ENCODE data around the gene ZNF783.

Gene ZNF783

DNA sequence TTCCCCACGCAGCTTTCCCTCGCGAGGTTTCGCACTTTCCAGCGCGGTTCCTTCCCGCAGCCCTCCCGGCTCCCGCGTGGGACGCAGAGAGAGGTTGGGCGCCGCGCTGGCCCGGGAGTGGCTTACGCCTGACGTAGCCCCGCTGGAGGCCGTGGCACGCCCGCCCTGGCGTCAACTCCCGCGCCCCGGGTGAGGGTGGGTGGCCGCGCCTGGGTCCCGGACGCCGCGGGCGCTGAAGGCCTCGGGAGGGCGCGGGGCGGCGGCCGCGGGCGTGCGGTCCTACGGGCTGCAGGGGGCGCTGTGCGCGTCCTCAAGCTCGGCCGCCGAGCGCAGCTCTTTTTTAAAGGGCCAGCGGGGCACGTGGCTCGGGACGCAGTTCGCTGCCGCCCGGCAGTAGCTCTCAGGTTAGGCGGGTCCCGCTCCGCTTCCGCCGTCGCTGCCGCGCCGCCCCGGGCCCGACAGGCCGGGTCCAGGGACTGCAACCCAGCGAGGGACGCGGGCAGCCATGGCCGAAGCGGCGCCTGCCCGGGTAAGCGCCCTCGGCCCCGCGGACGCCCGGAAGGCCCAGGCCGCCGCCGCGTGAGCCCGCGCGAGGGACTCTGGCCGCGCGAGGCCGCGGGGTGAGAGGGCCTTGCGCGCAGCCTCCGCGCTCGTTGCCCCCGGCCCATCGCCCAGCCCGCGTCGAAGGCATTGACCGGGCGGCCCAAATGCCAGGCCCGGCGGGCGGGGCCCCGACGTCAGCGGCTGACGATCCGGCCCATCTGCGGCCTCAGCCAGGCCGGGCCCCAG lies at the start of gene ZNF783:
TSS of gene ZNF783 (plus strand) at position 368 of the 789 bp plus-strand sequence. CDS start at position 506, 138 bp downstream.
- DNase-seq (ENCODE audit: low read depth): peak; percentile 72
- H3K4me3 ChIP-seq (ENCODE audit: low read depth, low read length): peak within 1 kb of the TSS; percentile 71
- TF ChIP-seq, protein P1, sequence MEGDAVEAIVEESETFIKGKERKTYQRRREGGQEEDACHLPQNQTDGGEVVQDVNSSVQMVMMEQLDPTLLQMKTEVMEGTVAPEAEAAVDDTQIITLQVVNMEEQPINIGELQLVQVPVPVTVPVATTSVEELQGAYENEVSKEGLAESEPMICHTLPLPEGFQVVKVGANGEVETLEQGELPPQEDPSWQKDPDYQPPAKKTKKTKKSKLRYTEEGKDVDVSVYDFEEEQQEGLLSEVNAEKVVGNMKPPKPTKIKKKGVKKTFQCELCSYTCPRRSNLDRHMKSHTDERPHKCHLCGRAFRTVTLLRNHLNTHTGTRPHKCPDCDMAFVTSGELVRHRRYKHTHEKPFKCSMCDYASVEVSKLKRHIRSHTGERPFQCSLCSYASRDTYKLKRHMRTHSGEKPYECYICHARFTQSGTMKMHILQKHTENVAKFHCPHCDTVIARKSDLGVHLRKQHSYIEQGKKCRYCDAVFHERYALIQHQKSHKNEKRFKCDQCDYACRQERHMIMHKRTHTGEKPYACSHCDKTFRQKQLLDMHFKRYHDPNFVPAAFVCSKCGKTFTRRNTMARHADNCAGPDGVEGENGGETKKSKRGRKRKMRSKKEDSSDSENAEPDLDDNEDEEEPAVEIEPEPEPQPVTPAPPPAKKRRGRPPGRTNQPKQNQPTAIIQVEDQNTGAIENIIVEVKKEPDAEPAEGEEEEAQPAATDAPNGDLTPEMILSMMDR (IDR thresholded peaks at IDR 0.05; ENCODE audit: low read depth, low read length, missing control alignments): peak; percentile 72

DNA sequence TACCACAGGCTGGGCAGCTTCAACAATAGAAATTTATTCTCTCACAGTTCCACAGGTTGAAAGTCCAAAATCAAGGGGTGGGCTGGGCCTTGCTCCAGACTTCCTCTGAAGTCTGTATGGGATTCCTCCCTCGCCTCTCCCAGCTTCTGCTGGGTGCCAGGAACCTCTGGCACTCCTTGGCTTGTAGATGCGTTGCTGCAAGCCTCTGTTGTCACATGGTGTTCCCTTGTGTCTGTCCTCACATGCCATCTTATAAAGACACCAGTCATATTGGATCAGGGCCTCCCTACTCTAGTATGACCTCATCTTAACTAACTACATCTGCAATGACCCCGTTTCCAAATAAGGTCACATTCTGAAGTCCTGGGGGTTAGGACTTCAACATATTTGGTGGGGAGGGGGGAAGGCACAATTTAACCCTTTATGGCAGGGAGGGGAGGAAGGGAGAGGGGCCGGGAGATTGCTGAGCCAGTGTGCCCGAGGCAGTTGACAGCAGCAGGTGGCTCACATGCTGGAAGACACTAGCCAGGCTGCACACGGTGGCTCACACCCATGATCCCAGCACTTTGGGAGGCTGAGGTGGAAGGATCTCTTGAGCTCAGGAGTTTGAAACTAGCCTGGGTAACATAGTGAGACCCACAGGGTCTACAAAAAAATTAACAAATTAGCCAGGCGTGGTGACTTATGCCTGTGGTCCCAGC lies 47.8 kb upstream of the ZNF783 start:
- no peak overlapping the region for H3K4me3 ChIP-seq (ENCODE audit: low read depth, low read length)
- DNase-seq (ENCODE audit: low read depth): no peak
- TF ChIP-seq, protein P1 (IDR thresholded peaks at IDR 0.05; ENCODE audit: low read depth, low read length, missing control alignments): no peak

DNA sequence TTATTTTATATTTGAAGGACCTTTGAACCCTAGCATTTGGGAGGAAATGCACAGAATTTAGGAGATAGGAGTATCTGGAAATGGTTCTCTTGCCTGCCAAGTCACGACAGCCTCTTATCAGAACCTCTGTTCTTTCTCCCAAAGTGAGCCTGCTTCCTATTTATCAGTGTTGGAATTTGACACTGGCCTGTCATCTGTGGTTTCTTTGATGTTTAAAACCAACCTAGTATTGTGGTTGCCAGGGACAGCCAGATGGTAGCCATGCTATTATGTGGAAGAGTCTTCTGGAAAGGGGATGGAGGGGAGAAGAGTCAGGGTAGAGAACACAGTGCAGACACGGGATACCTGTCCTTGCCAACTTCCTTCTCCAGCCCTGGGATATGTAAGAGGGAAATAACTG lies 45.6 kb upstream of the ZNF783 start:
- H3K4me3 ChIP-seq (ENCODE audit: low read depth, low read length): no peak overlapping the region
- TF ChIP-seq, protein P1 (IDR thresholded peaks at IDR 0.05; ENCODE audit: low read depth, low read length, missing control alignments): no peak
- DNase-seq (ENCODE audit: low read depth): no peak

DNA sequence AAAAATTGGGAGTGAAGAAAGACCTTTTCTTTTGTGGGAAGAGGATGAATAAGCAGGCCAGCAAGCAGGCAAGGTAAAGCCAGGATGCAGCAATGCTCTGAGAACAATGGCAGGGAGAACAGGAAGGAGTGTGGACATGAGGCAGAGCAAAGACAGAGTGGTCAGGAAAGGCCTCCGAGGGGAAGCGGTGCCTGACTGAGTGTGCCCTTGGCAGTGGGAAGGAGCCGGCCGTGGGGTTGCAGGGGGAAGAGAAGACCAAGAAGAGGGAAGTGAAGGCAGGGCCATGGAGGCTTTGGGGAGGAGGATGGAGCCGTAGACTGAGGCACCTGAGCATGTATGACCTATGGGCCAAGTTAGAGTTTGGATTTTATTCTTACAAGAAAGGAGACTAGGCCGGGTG lies 44.4 kb upstream of the ZNF783 start:
- TF ChIP-seq, protein P1 (IDR thresholded peaks at IDR 0.05; ENCODE audit: low read depth, low read length, missing control alignments): no peak

DNA sequence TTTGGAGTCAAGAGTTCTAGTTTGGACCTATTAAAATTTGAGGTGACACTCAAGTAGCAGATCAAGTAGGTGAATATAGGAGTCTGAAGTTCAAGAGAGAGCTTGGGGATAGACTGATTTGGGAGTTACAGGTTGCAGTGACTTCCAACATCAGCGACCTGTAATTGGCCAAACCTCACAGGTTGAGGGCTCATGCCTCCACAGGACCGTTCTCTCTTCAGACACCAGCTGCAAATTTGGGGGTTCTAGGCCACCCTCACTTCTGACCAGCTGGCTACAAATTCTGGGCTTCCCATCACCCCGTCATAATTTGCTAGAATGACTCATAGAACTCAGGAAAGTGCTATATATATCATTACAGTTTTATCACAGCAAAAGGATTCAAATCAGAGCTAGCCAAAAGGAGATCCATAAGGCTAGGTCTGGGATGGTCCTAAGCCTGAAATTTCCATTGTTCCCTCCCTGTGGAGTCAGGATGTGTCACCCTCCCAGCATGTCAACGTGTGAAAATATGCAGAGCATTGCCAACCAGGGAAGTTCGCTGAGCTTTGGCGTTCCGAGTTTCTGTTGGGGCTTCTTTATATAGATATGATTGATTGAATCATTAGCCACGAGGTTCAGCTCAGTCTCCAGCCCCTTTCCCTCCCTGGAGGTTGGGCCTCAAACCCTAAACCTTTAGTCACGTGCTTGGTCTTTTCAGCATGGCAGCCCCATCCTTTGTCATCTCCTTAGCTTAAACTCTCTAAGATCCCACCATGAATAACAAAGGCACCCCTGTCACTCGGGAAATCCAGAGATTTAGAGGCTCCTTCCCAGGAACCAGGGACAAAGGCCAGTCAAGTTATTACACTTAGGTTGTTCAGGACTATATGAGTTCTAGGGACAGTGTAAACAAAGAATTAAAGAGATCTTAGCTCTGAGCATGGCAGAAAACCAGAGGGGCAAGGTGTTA lies 43.3 kb upstream of the ZNF783 start:
- TF ChIP-seq, protein P1 (IDR thresholded peaks at IDR 0.05; ENCODE audit: low read depth, low read length, missing control alignments): no peak
- no peak for DNase-seq (ENCODE audit: low read depth)
- no peak overlapping the region for H3K4me3 ChIP-seq (ENCODE audit: low read depth, low read length)

More for the DNA sequence above, 44.4 kb upstream of the ZNF783 start:
- no peak for DNase-seq (ENCODE audit: low read depth)
- no peak overlapping the region for H3K4me3 ChIP-seq (ENCODE audit: low read depth, low read length)

DNA sequence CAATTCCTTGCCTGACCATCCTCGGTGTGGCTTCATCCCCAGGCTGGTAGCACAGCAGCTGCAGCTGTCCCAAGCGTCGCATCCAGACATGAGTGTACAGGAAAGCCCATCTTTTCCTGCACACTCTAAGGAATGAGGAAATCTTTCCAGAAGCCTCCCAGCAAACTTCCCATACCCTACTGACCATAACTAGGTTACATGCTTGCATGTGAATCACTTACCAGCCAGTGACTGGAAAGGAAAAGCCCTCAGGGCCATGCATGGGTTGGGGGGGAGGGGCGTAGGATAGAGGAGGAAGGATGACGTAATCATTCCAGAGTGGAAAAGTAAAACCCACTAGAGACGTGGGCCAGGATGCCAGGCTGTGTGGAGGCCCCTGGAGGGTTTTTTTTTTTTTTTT lies 41.5 kb upstream of the ZNF783 start:
- no peak for DNase-seq (ENCODE audit: low read depth)
- no peak overlapping the region for H3K4me3 ChIP-seq (ENCODE audit: low read depth, low read length)
- TF ChIP-seq, protein P1 (IDR thresholded peaks at IDR 0.05; ENCODE audit: low read depth, low read length, missing control alignments): no peak

All from GM12864 (cell line).